Left kidney (tissue), 8 donors: ENCODE results near the gene RNF157. TPM values are rescaled to one million over a fixed set of nuclear protein-coding genes. Genes with fewer than 3 reads are reported as not detected.
A peak's percentile ranks its signal among the peaks of the same experiment; 100 is the strongest.

Source experiments
- DNase-seq: peaks from one replicate; pipeline ENCODE4 v3.0.0-alpha.2; 2013
- long read RNA-seq, 8 donors: transcript quantifications; one replicate each; lab custom pipeline, GENCODE V29; 2026
- polyA plus RNA-seq: library from polyadenylated mRNA; unstranded; fragments of 120-200 nt; gene quantifications from one replicate; pipeline ENCODE4 v1.2.1, GENCODE V29; 2013; ENCODE audit not compliant: insufficient read length

RNF157 gene
- 28.7 TPM for polyA plus RNA-seq
- long read RNA-seq, donor 1, full-length matches to known transcripts, result 1 of 1 reads
- long read RNA-seq, donor 1, partial matches to known transcripts, result 0 of 1 reads
- long read RNA-seq, donor 1, other reads (novel, unspliced or antisense), result 0 of 1 reads
- long read RNA-seq, donor 2, full-length matches to known transcripts, result 3 of 3 reads
- long read RNA-seq, donor 2, partial matches to known transcripts, result 0 of 3 reads
- long read RNA-seq, donor 2, other reads (novel, unspliced or antisense), result 0 of 3 reads
- long read RNA-seq, donor 3, result 0 reads
- long read RNA-seq, donor 4, result 0 reads
- long read RNA-seq, donor 5, full-length matches to known transcripts, result 1 of 1 reads
- long read RNA-seq, donor 5, partial matches to known transcripts, result 0 of 1 reads
- long read RNA-seq, donor 5, other reads (novel, unspliced or antisense), result 0 of 1 reads
- long read RNA-seq, donor 6, full-length matches to known transcripts, result 1 of 1 reads
- long read RNA-seq, donor 6, partial matches to known transcripts, result 0 of 1 reads
- long read RNA-seq, donor 6, other reads (novel, unspliced or antisense), result 0 of 1 reads
- long read RNA-seq, donor 7, full-length matches to known transcripts, result 2 of 212 reads
- long read RNA-seq, donor 7, partial matches to known transcripts, result 210 of 212 reads
- long read RNA-seq, donor 7, other reads (novel, unspliced or antisense), result 0 of 212 reads
- long read RNA-seq, donor 8, full-length matches to known transcripts, result 3 of 3 reads
- long read RNA-seq, donor 8, partial matches to known transcripts, result 0 of 3 reads
- long read RNA-seq, donor 8, other reads (novel, unspliced or antisense), result 0 of 3 reads

DNA sequence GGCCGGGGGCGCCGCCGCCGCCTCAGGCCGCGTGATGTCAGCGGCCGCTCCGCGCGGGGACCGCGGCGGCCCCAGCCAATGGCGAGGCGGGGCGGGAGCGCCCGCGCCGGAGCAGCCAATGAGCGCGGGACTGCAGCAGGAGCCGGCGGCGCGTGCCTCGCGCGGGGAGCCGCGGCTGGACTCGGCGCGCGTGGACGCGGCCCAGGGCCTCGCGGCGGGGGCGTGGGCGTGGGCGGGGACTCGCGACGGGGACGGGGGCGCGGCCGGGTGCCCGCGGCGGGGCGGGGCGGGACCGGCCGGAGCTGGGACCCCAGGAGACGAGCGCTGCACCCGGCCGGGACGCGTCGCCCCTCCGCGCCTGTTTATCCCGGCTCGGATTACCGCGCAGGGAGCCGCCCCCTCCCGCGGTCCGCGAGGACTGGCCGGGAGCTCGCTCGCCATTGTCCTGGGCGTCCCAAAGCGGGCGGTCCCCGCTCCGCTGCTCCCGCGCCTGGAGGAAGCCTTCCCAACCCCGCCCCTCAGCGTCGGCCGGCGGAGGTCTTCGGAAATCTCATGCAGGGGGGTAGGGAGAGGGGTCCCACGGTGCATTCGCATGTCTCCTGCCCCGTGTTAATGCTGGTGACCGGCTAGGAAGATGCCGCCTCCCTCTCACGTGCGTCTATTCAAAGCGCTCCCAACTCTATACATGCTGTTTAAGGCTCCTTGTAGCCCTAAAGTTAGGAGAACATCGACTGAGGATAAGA, at the start of gene RNF157:
RNF157 (minus strand) TSS at position 33 of the 743 bp plus-strand sequence. CDS start 253 bp downstream, outside the sequence.
- DNase-seq, result no peak

GRCh38 chr17:76281573-76282371, 41.5 kb upstream of the RNF157 start:
- no peak for DNase-seq

DNA sequence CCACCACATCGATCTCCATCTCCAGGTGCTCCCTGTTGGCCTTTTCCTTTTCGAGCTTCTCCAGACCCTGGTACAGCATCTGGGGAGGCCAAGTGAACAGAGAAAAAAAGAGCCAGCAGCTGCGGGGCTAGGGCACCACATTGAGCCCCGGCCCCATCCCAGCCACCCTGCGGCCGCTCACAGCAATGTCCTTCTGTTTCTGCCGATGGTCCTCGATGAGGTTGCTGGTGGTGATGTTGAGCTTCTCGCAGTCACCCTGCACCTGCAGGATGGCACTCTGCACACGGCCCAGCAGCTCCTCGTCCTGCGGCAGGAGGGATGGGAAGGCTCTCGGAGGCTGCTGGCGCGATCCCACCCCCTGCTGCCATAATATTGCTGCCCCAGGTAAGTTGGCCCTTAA, 40.4 kb upstream of the RNF157 start:
- no peak for DNase-seq

- no peak for DNase-seq
These were observed 39.5 kb upstream of the RNF157 start for GRCh38 chr17:76279742-76280287.

DNA sequence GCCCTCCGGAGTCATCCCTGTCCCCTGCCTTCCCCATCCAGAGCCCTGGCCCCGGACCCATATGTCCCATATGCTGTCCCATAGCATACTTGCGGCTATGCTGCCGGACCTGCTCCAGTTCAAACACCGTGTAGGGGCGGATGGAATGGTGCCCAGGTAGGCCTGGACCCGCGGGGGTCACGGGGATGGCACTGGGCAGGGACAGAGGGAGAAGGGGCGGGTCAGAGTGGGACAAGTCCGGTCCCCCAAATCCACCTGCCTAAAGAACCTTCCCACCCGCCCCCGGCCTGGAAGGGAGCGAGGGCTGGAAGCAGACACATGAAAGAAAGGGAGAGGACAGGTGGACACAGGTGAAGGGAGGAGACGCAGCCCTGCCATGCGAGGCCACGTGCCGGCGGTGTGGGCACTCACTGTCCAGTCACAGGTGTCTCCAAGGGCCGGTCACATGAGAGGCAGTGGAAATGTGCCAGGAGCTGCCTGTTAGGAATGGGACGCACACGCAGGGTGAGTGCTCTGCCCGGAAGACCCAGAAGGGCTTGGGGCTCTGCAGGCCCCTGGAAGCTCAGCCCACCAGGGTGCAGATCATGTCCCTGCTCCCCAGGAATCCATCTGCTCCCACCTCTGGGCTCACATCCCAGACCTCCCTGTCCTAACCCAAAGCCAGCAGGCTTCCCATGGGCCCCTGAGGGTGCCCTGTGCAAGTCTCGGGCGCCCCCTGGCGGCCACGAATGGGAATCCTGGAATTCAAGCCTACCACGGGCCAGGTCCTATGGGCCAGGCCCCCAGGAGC, 38.9 kb upstream of the RNF157 start:
- DNase-seq, result peak; percentile 77

DNA sequence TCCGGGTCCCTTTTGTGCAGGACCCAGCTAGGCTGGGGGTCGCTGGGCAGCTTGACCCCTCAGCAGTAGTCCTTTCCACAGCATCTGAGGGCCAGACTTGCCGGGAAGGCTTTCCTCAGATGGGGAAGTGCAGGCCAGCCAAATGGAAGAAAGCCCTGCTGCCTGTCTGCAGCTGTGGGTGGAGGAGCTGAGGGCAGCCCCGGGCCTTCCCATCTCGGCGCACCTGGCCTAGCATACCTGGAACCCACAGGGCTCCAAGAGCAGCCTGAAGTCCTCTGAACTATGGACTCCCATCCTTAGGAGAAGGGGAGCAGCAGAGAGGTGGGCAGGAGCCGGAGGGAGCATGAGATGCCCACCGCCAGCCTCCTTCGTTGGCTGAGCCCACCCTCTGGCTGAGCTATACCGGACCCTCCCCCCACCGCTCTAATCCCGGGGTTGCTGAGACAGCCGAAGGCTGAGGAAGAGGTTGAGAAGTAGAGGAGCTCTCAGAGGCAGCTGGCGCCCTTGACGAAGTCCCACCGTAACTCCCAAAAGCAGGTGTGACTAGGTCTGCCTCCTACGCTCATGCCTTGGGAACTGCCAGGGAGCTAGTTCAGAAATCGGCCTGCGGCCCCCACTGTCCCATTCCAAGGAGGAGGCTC, 38.1 kb upstream of the RNF157 start:
- DNase-seq, result no peak

GRCh38 chr17:76277300-76278267, 37.3 kb upstream of the RNF157 start:
- no peak for DNase-seq

GRCh38 chr17:76276461-76277299, 36.4 kb upstream of the RNF157 start:
- DNase-seq, result no peak

GRCh38 chr17:76276069-76276431, 35.8 kb upstream of the RNF157 start:
- no peak for DNase-seq

- no peak for DNase-seq
These were observed 35.2 kb upstream of the RNF157 start for GRCh38 chr17:76275382-76276068.

- no peak for DNase-seq
These were observed 34.0 kb upstream of the RNF157 start for GRCh38 chr17:76274112-76274956.

- DNase-seq, result no peak
These were observed 33.3 kb upstream of the RNF157 start for GRCh38 chr17:76273445-76274111.

DNA sequence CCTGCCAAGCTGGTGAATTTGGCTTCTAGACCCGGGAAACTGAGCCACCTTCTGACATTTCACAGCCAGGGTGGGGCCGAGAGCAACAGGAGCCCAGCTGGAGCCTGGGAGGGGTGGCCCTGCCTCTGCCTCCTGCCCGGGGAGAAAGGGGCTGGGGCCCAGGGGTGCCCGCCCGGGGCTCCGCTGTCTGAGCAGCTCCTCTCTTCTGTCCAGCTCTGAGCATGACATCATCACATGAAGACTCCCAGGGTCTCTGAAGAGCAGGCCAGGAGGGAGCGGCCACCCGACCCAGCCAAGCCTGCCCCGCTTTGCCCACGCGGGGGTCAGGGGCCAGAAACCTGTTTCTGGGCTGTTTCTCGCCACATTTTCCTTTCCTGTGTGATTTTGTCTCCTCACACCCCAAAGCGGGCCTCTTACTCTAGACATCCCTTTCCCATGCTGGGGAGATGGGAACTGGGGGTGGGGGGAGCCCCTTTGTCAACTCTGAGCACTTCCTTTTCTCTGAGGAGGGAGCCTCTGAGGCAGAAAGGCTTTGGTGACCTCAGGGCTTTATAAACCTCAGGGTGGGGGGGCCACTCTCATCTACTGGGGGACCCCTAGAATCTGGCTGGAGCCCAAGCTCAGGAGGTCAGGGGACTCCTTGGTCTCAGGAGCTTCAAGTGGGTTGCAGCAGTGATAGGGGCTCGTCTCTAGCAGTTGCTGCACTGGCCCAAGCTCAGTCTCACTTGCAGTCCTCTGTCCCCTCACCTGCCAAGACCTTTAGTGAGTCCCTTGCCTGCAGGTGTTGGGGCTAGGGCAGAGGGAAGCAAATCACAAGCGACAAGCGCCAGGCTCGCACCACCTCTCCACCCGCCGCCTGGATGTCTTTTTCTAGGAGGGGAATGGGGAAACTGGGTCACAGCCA, 32.5 kb upstream of the RNF157 start:
- DNase-seq, result no peak
